CD4-positive, alpha-beta T cell treated with Interleukin-1 beta for 1 hour (primary cell): ENCODE data around the gene OR10S1.
"Not testable (repeated sequence)": the region's sequence is repeated elsewhere in the genome, so short reads cannot be mapped to it uniquely, and the experiment has no call there.

Experiments
- DNase-seq, 2 donors: peaks; one replicate each; pipeline ENCODE4 v3.0.0-alpha.2; 2020 to 2022

OR10S1 gene, protein sequence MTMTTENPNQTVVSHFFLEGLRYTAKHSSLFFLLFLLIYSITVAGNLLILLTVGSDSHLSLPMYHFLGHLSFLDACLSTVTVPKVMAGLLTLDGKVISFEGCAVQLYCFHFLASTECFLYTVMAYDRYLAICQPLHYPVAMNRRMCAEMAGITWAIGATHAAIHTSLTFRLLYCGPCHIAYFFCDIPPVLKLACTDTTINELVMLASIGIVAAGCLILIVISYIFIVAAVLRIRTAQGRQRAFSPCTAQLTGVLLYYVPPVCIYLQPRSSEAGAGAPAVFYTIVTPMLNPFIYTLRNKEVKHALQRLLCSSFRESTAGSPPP

DNA sequence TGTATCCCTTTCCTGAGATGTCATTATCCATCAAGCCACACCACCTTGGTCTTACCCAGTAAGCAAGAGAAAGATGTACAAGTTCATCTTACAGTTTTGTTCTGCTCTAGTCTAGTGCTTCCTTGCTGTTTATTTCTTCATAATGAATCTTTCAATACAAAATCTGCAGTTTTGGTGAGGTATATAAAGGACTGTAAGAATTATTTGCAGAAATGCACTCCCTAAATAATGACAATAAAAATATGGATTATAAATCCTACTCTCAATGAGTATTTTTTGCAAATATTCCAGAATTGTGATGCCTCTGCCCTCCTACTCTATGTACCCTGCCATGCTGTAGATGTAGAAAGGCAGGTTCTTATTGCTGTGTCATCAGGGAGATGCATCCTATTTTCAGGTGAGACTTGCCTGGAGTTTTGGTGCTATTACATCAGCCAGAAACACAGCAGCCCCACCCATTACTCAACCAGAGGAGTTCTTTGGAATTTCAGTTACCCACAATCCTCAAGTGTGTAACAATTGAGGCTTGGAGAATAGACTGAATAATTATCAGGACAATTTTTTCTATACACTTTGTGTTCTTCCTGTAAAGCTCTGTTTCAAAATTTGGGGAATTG, at the start of gene OR10S1:
Gene OR10S1, minus strand, starts transcription at position 51 of the 617 bp plus-strand sequence. CDS start 117 bp downstream, outside the sequence.
- DNase-seq, result no peak

DNA sequence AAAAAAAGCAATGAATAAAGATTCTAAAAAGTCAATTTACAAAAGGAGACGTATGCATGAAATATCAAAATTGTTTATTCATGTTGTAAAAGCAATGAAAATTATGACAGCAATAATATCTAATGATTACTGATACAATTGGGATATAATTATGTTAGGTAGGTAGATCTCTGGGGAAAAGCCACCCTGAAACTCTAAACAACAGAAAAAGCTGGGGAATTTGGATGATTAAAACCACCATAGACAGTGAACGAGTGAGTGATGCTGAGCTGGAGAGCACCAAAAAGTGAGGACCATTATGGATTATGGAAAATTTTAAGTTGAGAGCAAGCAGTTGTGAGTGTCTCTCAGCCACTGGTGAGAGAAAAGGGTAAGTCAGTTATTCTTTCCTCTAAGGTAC, 48.9 kb upstream of the OR10S1 start, which contains the start of gene OR10G8:
Gene OR10G8, plus strand, starts transcription at position 301 of the 400 bp plus-strand sequence. CDS start 2,825 bp downstream, outside the sequence.
- no peak for DNase-seq

DNA sequence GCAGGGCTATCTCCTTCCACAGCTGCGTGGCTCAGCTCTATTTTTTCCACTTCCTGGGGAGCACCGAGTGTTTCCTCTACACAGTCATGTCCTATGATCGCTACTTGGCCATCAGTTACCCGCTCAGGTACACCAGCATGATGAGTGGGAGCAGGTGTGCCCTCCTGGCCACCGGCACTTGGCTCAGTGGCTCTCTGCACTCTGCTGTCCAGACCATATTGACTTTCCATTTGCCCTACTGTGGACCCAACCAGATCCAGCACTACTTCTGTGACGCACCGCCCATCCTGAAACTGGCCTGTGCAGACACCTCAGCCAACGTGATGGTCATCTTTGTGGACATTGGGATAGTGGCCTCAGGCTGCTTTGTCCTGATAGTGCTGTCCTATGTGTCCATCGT, 38.3 kb upstream of the OR10S1 start:
- DNase-seq, result not testable (repeated sequence)

DNA sequence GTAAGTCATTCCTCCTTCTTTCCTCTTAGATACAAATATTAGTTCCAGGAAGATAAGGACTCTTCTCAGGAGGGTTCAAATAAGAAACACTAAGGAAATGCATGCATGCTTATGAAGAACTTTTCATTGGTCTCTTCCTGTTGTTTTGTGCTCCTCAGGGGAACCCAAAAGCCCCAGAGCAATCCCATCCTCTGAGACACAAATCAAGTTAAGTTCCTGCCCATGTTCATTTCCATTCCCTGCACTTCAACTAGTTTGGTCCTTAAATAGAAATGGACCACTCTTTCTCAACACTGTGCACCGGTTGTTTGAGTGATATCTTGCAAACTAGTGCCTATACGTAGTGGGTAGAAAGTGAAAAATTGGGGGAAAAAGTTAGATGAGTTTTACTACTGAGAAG, 35.1 kb upstream of the OR10S1 start, which contains the start of gene OR10G4:
Gene OR10G4, plus strand, starts transcription at position 301 of the 400 bp plus-strand sequence. CDS start 2,578 bp downstream, outside the sequence.
- DNase-seq, result no peak

DNA sequence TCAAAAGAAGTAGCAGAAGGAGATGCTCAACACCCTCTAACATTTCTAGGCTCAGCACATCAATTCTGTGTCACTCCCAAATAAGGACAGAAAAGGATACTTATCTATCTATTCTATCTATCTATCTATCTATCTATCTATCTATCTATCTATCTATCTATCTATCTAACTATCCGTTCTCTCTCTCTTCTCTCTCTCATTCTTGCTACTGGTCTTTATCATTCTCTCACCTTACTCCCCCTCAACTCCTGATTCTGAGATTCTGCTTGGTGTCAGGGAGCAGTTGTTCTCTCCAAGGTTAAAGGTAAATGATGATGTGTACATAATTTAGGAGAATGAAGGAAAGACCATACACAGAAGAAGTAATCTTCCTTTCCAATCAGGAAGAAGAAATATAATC, 17.5 kb upstream of the OR10S1 start, which contains the start of gene OR10G6:
Gene OR10G6, minus strand, starts transcription at position 43 of the 400 bp plus-strand sequence. Its CDS starts 0 bp downstream, at position 43.
- DNase-seq, result no peak

DNA sequence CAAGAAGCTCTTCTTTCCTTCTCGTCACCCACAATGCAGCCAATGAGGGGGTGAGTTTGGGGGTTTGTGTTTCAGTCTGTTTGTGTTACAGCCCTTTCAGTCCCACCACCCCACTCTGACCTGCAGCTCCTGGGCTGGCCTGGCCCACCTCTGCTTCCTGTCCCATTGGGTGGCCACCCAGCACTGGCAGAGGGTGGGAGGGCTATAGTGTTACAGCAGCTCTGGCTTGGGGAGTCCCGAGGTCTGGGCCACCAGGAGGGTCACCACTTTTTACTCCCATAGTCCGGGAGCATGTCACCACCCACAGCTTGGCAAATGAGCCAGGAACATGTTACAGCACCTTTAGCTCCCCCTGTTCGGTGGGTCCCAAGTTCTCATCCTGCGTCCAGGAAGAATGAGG, 1.7 kb upstream of the OR10S1 start:
- DNase-seq, result no peak

DNA sequence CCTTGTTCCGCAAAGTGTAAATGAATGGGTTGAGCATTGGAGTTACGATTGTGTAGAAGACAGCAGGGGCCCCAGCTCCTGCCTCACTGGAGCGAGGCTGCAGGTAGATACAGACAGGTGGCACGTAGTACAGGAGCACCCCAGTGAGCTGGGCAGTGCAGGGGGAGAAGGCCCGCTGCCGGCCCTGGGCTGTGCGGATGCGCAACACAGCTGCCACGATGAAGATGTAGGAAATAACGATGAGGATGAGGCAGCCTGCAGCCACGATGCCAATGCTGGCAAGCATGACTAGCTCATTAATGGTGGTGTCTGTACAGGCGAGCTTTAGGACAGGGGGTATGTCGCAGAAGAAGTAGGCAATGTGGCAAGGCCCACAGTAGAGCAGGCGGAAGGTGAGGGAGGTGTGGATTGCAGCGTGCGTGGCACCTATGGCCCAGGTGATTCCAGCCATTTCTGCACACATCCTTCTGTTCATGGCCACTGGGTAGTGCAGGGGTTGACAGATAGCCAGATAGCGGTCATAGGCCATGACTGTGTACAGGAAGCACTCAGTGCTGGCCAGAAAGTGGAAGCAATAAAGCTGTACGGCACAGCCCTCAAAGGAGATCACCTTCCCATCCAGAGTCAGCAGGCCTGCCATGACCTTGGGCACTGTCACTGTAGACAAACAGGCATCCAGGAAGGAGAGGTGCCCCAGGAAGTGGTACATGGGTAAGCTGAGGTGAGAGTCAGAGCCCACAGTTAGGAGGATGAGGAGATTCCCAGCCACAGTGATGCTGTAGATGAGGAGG, 616 bp downstream of the OR10S1 start:
- DNase-seq, result no peak

DNA sequence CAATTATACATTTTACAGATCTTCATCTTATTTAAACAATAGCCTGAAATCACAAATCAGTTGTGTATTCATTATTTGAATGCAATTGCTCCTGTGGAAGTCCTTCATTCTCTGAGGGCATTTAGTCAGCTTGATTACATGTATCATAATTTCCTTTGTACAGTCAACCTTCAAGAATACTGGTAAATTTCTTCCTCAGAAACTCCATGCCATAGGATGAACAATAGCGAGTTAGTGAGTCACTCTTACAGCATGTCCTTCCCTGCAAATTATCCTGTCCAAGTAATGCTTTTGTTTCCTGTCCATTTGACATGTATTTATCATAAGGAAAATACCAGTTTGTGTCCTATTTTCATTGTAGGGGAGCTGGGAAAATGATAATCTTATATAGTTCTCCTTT, 3.8 kb downstream of the OR10S1 start:
- DNase-seq, result no peak

DNA sequence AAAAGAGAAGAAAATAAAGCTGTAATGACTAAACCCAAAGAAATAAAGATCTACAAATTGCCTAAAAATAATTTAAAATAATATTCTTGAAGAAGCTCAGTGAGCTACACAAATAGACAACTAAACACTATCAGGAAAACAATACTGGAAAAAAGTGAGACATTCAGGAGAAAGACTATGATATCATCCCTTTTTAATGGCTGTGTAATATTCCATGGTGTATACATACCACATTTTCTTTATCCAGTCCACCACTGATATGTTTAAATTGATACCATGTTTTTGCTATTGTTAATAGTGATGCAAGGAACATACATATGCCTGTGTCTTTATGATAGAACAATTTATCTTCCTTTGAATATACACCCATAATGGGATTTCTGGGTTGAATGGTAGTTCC, 20.8 kb downstream of the OR10S1 start:
- no peak for DNase-seq

DNA sequence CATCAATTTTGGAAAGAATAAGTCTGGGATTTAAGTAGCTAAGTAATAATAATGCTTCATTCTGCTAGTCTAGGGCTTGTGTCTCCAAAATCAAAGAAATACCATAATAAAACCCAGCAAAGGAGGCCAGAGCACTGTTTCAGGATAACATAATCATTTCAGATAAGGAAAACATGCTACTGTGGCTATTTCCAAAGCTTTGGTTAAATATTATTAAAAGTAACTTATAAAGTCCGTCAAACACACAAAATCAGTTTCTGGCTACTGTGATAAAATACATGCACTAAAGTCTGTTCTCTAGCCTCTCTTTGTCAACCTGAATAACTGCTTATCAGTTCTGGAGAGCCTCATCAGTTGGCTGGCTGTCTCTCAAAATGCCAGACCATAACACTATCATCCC, 32.4 kb downstream of the OR10S1 start:
- DNase-seq, result no peak

DNA sequence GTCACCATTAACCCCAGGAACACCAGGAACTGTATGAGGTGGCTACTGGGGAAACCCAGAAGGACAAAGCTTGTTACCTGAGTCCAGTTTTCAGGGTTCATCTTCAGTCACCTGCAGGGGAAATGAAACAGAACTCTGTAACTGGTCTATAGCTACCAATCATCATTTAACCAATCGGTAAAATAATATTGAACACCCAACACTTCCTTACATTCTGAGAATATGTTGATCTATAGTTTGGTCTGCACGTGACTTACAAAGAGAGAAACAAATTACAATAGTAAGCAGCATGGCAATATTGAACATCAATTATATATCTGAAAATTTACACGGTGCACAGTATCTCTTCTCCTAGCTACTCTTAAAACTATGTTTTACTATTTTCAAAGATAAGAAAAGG, 33.8 kb downstream of the OR10S1 start, which contains the start of gene OR6T1:
Gene OR6T1, minus strand, starts transcription at position 101 of the 400 bp plus-strand sequence. Its CDS starts 0 bp downstream, at position 101.
- DNase-seq, result no peak

DNA sequence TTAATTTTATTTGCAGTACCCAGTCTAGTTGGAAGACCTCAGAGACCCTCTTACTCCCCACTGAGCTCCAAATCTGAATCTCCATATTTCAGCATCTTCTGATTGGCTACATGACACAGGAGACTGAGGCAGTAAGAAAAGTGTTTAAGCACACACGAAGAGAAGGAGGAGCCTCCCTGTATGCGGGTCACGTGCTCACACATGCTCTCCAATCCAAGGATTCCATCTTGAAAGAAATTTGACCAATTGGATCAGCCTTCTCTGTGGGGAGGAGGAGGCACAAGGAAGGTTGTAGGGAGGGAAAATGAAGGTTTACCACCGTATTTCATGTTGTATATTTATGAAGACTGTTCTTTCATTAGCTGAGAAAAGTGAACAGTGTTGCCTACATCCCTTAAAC, 35.2 kb downstream of the OR10S1 start:
- no peak for DNase-seq

DNA sequence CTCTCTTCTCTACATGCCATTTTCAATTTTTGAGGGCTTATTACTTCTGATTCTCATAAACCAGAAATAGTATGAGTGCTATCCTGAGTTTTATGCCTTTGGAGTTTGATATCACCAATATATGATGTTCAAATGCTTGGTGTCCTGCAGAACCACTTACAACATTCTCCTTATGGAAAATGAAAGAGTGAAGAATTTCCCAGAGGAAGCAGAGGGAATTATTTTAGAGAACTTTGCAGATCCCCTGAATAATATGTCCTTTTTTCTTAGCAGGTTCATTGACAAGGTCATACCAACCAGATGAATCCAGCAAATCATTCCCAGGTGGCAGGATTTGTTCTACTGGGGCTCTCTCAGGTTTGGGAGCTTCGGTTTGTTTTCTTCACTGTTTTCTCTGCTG, 38.3 kb downstream of the OR10S1 start, which contains the start of gene OR4D5:
Gene OR4D5, plus strand, starts transcription at position 301 of the 400 bp plus-strand sequence. Its CDS starts 0 bp downstream, at position 301.
- DNase-seq, result no peak
